H1 (cell line): Measurements from ENCODE around the gene ABHD1. TPM values are rescaled to one million over a fixed set of nuclear protein-coding genes. Genes with fewer than 3 reads are reported as not detected.
"Not testable (repeated sequence)": the region's sequence is repeated elsewhere in the genome, so short reads cannot be mapped to it uniquely, and the experiment has no call there.

Experiments
- CTCF ChIA-PET: fragments of 300-600 bp; sonication (Branson Sonifier 250); formaldehyde crosslinking; loops from one replicate; lab custom pipeline; 2021; ENCODE audit not compliant: partially characterized antibody; lab: Charles Lee
- POLR2A ChIA-PET: fragments of 300-600 bp; sonication (Branson Sonifier 250); formaldehyde crosslinking; loops from one replicate; lab custom pipeline; 2021; ENCODE audit warnings: inconsistent platforms; ENCODE audit not compliant: partially characterized antibody; lab: Charles Lee
- DNase-seq, 2 experiments: peaks; one replicate each; pipeline versions ENCODE4 v3.0.0 to v3.0.0-alpha.2; 2010 to 2022; ENCODE audit warnings: low spot score in 2 of 2, low read depth in 1 of 2, mixed read lengths in 1 of 2
- FAIRE-seq: peaks from 2 replicates; lab custom pipeline; 2011; peaks lifted over from hg19 to GRCh38; lab: Jason Lieb, UNC
- H2AFZ ChIP-seq: 2 replicates; pipeline ENCODE4 v1.8.1; 2012; ENCODE audit warnings: low read length, inconsistent platforms
- H2AK5ac ChIP-seq: 2 replicates; pipeline ENCODE4 v1.6.1; 2013; ENCODE audit warnings: low read depth, low read length
- H2BK120ac ChIP-seq: replicated peaks from 2 replicates; pipeline ENCODE3; 2013; ENCODE audit warnings: low read depth, low read length, inconsistent platforms
- H2BK12ac ChIP-seq: 2 replicates; pipeline ENCODE4 v1.6.1; 2013; ENCODE audit warnings: low read depth, low read length
- H2BK15ac ChIP-seq: 2 replicates; pipeline ENCODE4 v1.6.1; 2013; ENCODE audit warnings: low read length
- H2BK20ac ChIP-seq: 2 replicates; pipeline ENCODE4 v1.6.1; 2013; ENCODE audit warnings: low read length
- H2BK5ac ChIP-seq: 2 replicates; pipeline ENCODE4 v1.6.1; 2013; ENCODE audit warnings: low read depth, low read length
- H3K14ac ChIP-seq: 2 replicates; pipeline ENCODE4 v1.6.1; 2013; ENCODE audit warnings: inconsistent platforms; ENCODE audit not compliant: insufficient read length
- H3K18ac ChIP-seq: 2 replicates; pipeline ENCODE4 v1.6.1; 2013; ENCODE audit warnings: low read length; ENCODE audit errors: extremely low read depth
- H3K23ac ChIP-seq: 2 replicates; pipeline ENCODE4 v1.6.1; 2013; ENCODE audit warnings: inconsistent platforms; ENCODE audit not compliant: insufficient read length
- H3K23me2 ChIP-seq: 2 replicates; pipeline ENCODE4 v1.6.1; 2013; ENCODE audit warnings: low read depth, low read length
- H3K27ac ChIP-seq: 2 replicates; pipeline ENCODE4 v1.6.1; 2011; ENCODE audit warnings: low read depth, low read length, inconsistent platforms
- H3K27me3 ChIP-seq, 4 experiments: replicated peaks in 1 of 4; 1 replicate in 1 of 4; 2 replicates in 3 of 4; pipeline versions ENCODE4 v1.6.1 to v1.8.1; 2011 to 2013; ENCODE audit warnings: low read length in 3 of 4, mild to moderate bottlenecking in 3 of 4, inconsistent platforms in 2 of 4, mixed read lengths in 2 of 4, moderate library complexity in 1 of 4; ENCODE audit not compliant: control insufficient read depth in 3 of 4, insufficient read depth in 3 of 4; ENCODE audit errors: extremely low read depth in 1 of 4
- H3K36me3 ChIP-seq, 4 experiments: 2 replicates each; pipeline versions ENCODE4 v1.6.1 to v1.8.1; 2011 to 2013; ENCODE audit warnings: mild to moderate bottlenecking in 4 of 4, low read length in 3 of 4, moderate library complexity in 2 of 4, control low read depth in 1 of 4, inconsistent platforms in 1 of 4; ENCODE audit not compliant: insufficient read depth in 4 of 4, control insufficient read depth in 2 of 4
- H3K4ac ChIP-seq: replicated peaks from 2 replicates; pipeline ENCODE3; 2013; ENCODE audit warnings: low read length, low read depth, mixed read lengths, inconsistent platforms; ENCODE audit not compliant: insufficient read length
- H3K4me1 ChIP-seq, 4 experiments: replicated peaks in 1 of 4; 1 replicate in 1 of 4; 2 replicates in 3 of 4; pipeline versions ENCODE4 v1.6.1 to v1.8.1; 2011 to 2013; ENCODE audit warnings: low read length in 3 of 4, inconsistent platforms in 2 of 4, mixed read lengths in 1 of 4; ENCODE audit not compliant: insufficient read depth in 4 of 4, control insufficient read depth in 3 of 4
- H3K4me2 ChIP-seq, 2 experiments: 2 replicates each; pipeline versions ENCODE4 v1.6.1 to v1.8.1; 2011 to 2013; ENCODE audit warnings: low read depth in 2 of 2, low read length in 2 of 2, control low read depth in 1 of 2, inconsistent platforms in 1 of 2, mild to moderate bottlenecking in 1 of 2; ENCODE audit not compliant: insufficient read depth in 1 of 2
- H3K4me3 ChIP-seq, 4 experiments: fragments of 200-600, 300-600 bp in 1 of 4; sonication (generic), shearing (Covaris generic), sonication (Bioruptor Twin) in 1 of 4; 2 replicates each; pipeline versions ENCODE4 v1.5.1 to v1.8.1; 2011 to 2016; ENCODE audit warnings: low read length in 4 of 4, low read depth in 3 of 4, control low read depth in 2 of 4, inconsistent platforms in 2 of 4, mild to moderate bottlenecking in 2 of 4, mixed read lengths in 1 of 4, moderate library complexity in 1 of 4; ENCODE audit not compliant: insufficient read depth in 2 of 4; ENCODE audit errors: extremely low read depth in 1 of 4
- H3K56ac ChIP-seq: replicated peaks from 2 replicates; pipeline ENCODE3; 2013; ENCODE audit warnings: low read depth, mild to moderate bottlenecking, mixed read lengths, low read length, inconsistent platforms; ENCODE audit not compliant: insufficient read length
- H3K79me1 ChIP-seq: 2 replicates; pipeline ENCODE4 v1.6.1; 2013; ENCODE audit warnings: low read depth, low read length, control low read depth
- H3K79me2 ChIP-seq, 2 experiments: 2 replicates each; pipeline versions ENCODE4 v1.6.1 to v1.8.1; 2012 to 2013; ENCODE audit warnings: low read length in 2 of 2, mild to moderate bottlenecking in 2 of 2, inconsistent platforms in 1 of 2; ENCODE audit not compliant: insufficient read depth in 2 of 2, control insufficient read depth in 1 of 2
- H3K9ac ChIP-seq, 4 experiments: replicated peaks in 1 of 4; 1 replicate in 1 of 4; 2 replicates in 3 of 4; pipeline versions ENCODE4 v1.6.1 to v1.8.1; 2011 to 2013; ENCODE audit warnings: low read depth in 3 of 4, low read length in 3 of 4, control low read depth in 2 of 4, mild to moderate bottlenecking in 2 of 4, moderate library complexity in 2 of 4, inconsistent platforms in 1 of 4; ENCODE audit errors: extremely low read depth in 1 of 4
- H3K9me3 ChIP-seq, 2 experiments: 2 replicates each; pipeline versions ENCODE4 v1.6.1 to v1.8.1; 2012 to 2013; ENCODE audit warnings: mild to moderate bottlenecking in 2 of 2, moderate library complexity in 2 of 2, control low read depth in 1 of 2, inconsistent platforms in 1 of 2, low read depth in 1 of 2, low read length in 1 of 2, mixed read lengths in 1 of 2; ENCODE audit not compliant: insufficient read depth in 2 of 2
- H4K20me1 ChIP-seq, 2 experiments: replicated peaks in 1 of 2; 2 replicates each; pipeline versions ENCODE3 to v1.8.1; 2011 to 2013; ENCODE audit warnings: inconsistent platforms in 2 of 2, low read length in 2 of 2, mild to moderate bottlenecking in 1 of 2; ENCODE audit not compliant: insufficient read depth in 2 of 2, control insufficient read depth in 1 of 2
- H4K5ac ChIP-seq: 2 replicates; pipeline ENCODE4 v1.6.1; 2013; ENCODE audit warnings: low read length, low read depth, mixed read lengths, inconsistent platforms; ENCODE audit not compliant: insufficient read length
- H4K8ac ChIP-seq: 2 replicates; pipeline ENCODE4 v1.8.0; 2013; ENCODE audit warnings: mild to moderate bottlenecking, moderate library complexity, low read length, inconsistent platforms; ENCODE audit not compliant: insufficient read depth; ENCODE audit errors: extremely low read depth
- H4K91ac ChIP-seq: replicated peaks from 2 replicates; pipeline ENCODE3; 2013; ENCODE audit warnings: low read length, mixed read lengths, inconsistent platforms; ENCODE audit not compliant: insufficient read length
- WGBS, 2 experiments: shearing (Covaris generic) in 1 of 2; methylation state at CpG; one replicate each; pipeline versions ENCODE4 v1.1.6 to v1.1.7; 2013 to 2015; ENCODE audit warnings: low lambda C conversion rate in 2 of 2, mixed read lengths in 2 of 2, inconsistent platforms in 1 of 2, low coverage in 1 of 2, missing lambda C conversion rate in 1 of 2; ENCODE audit not compliant: insufficient replicate concordance in 2 of 2, insufficient coverage in 1 of 2, insufficient read length in 1 of 2; ENCODE audit errors: extremely low coverage in 1 of 2, missing lambda C conversion rate in 1 of 2; 5-methylcytosine and 5-hydroxymethylcytosine counted together
- polyA plus RNA-seq, 7 experiments: library from polyadenylated mRNA; depleted of rRNA in 3 of 7; stranded (reverse) in 5 of 7; unstranded in 2 of 7; fragments of >200 nt in 5 of 7; fragments of 200-250 nt in 2 of 7; gene quantifications; 1 replicate in 5 of 7; 2 replicates in 1 of 7; 4 replicates in 1 of 7; pipeline versions ENCODE4 v1.2.1 to v1.2.3, GENCODE V29; 2011 to 2013; ENCODE audit warnings: missing spikeins in 2 of 7, mixed read lengths in 2 of 7
- total RNA-seq: library from RNA; stranded (reverse); fragmentation: NEBNext Ultra II Directional; extraction: Animal tissue kit (Norgen Biotek cat#: 25700); gene quantifications from 2 replicates; pipeline ENCODE4 v1.2.1, GENCODE V29; 2021

The ABHD1 gene
- total and polyA plus RNA-seq, 2 of the 8 experiments (the other 6 are each of a cell fraction or from before 2014, with no cell fraction given), result 0.20 to 1.1 TPM

- H3K4me1 ChIP-seq, H3K9ac ChIP-seq, H4K91ac ChIP-seq, H3K9me3 ChIP-seq, FAIRE-seq, H2BK12ac ChIP-seq, DNase-seq, H4K8ac ChIP-seq, H3K27ac ChIP-seq, H3K4me2 ChIP-seq, H3K23me2 ChIP-seq, H2BK15ac ChIP-seq, H2AFZ ChIP-seq, H3K4ac ChIP-seq, H3K36me3 ChIP-seq, H3K56ac ChIP-seq, H3K79me2 ChIP-seq, H2BK5ac ChIP-seq, H3K14ac ChIP-seq, H3K27me3 ChIP-seq, H3K4me3 ChIP-seq, H4K20me1 ChIP-seq, H2BK20ac ChIP-seq, H2AK5ac ChIP-seq, H3K18ac ChIP-seq, H3K79me1 ChIP-seq, H3K23ac ChIP-seq, H2BK120ac ChIP-seq, H4K5ac ChIP-seq: not testable (repeated sequence)
- ChIA-PET POLR2A (interaction anchor here (1.6 to 1.8 kb wide), 2 partner anchors 9 to 36 kb away, joined by 4 to 6 read pairs; partner anchors contain the start of genes ATRAID and SLC5A6), CTCF (interaction anchor here (0.9 to 5.0 kb wide), 9 partner anchors 9 to 104 kb away, joined by 3 to 26 read pairs (median 5); partner anchors contain the start of genes ABHD1 and PREB)
- WGBS, 2 experiments, result 90% methylated on average over 4 of the region's 4 CpGs; no CpG with 5 or more reads in 1 of the 2 experiments
Observed at GRCh38 chr2:27175781-27176180, 52.2 kb downstream of the ABHD1 start.
